Measurements from ENCODE around the gene LRRC17.

DNA sequence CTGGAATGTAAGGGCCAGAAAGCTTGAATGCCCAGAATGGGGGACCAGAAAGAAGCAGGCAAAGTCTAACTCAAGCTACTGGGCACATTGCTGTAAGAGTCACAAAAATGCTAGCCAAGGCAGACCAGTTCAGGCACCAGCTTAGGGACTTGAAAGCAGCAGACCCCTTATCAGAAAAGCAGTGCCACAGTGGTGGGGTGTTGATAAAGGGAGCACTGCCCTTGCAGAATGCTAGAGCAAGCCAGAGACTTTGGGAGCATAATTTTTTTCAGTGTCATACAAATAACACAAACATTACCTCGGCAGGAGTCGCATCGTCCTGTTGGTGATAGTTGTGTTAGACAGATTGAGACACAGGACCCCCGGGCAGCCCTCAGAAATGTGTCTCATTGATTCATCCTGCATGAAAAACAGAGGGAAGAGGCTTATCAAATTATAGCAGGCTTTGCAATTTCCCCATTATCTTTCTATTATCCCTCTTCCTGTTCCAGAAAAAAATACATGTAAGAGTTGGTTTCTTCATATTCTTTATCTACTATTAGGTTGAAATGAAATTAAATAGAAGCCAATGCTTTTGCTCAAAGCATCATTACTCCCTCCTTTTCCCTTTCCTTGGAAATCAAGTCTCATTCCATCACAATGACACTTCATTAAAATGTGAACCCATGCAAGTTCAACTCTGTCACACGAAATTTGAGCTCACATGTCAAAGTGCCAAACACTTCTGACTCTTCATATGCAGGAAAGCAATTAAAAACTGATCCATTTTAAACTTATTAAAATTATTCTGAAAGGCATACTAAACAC lies 13.4 kb downstream of the LRRC17 start:
- TF ChIP-seq, protein P1, sequence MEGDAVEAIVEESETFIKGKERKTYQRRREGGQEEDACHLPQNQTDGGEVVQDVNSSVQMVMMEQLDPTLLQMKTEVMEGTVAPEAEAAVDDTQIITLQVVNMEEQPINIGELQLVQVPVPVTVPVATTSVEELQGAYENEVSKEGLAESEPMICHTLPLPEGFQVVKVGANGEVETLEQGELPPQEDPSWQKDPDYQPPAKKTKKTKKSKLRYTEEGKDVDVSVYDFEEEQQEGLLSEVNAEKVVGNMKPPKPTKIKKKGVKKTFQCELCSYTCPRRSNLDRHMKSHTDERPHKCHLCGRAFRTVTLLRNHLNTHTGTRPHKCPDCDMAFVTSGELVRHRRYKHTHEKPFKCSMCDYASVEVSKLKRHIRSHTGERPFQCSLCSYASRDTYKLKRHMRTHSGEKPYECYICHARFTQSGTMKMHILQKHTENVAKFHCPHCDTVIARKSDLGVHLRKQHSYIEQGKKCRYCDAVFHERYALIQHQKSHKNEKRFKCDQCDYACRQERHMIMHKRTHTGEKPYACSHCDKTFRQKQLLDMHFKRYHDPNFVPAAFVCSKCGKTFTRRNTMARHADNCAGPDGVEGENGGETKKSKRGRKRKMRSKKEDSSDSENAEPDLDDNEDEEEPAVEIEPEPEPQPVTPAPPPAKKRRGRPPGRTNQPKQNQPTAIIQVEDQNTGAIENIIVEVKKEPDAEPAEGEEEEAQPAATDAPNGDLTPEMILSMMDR (IDR thresholded peaks at IDR 0.05), result no peak
- no peak for TF ChIP-seq POLR2A (IDR thresholded peaks at IDR 0.05)
- no peak for TF ChIP-seq EP300 (IDR thresholded peaks at IDR 0.05)
- TF ChIP-seq POLR2AphosphoS5 (IDR thresholded peaks at IDR 0.05), result no peak
